Vagina (tissue), 2 donors: Measurements from ENCODE around the gene MUC6. TPM values are rescaled to one million over a fixed set of nuclear protein-coding genes. Genes with fewer than 3 reads are reported as not detected.
"Not testable (repeated sequence)": the region's sequence is repeated elsewhere in the genome, so short reads cannot be mapped to it uniquely, and the experiment has no call there.

Source experiments
- DNase-seq, 2 donors: peaks; one replicate each; pipeline ENCODE4 v3.0.0-alpha.2; 2017; ENCODE audit errors: extremely low spot score in 2 of 2
- H3K27ac ChIP-seq: fragments of 200-600 bp; sonication (generic); one replicate; pipeline ENCODE4 v1.5.1; 2019
- H3K27me3 ChIP-seq: fragments of 200-600 bp; sonication (generic); one replicate; pipeline ENCODE4 v1.5.1; 2019
- H3K36me3 ChIP-seq, 2 donors: fragments of 200-600 bp; sonication (generic); one replicate each; pipeline ENCODE4 v1.5.1; 2017 to 2019
- H3K4me1 ChIP-seq: fragments of 200-600 bp; sonication (generic); one replicate; pipeline ENCODE4 v1.5.1; 2019
- H3K4me3 ChIP-seq, 2 donors: fragments of 200-600 bp; sonication (generic); 1 replicate in 1 of 2; 2 replicates in 1 of 2; pipeline ENCODE4 v1.5.1; 2016 to 2019
- H3K9me3 ChIP-seq: fragments of 200-600 bp; sonication (generic); one replicate; pipeline ENCODE4 v1.5.1; 2019
- CTCF ChIP-seq, 3 experiments: fragments of 450-650 bp in 2 of 3; fragments of 200-600 bp in 1 of 3; sonication (generic) in 1 of 3; IDR thresholded peaks; one replicate each; pipeline ENCODE4 v1.5.1; 2017 to 2019; ENCODE audit warnings: antibody characterized with exemption in 3 of 3, mild to moderate bottlenecking in 2 of 3, moderate library complexity in 2 of 3
- POLR2A ChIP-seq, 2 donors: fragments of 450-650 bp; IDR thresholded peaks; one replicate each; pipeline ENCODE4 v1.6.1; 2017; ENCODE audit warnings: antibody characterized with exemption in 2 of 2, mild to moderate bottlenecking in 2 of 2, moderate library complexity in 2 of 2
- POLR2AphosphoS5 ChIP-seq, 2 donors: sonication (generic); formaldehyde crosslinking; IDR thresholded peaks; one replicate each; pipeline ENCODE4 v1.9.0; 2017; ENCODE audit warnings: antibody characterized with exemption in 2 of 2, mild to moderate bottlenecking in 2 of 2, low read depth in 1 of 2; ENCODE audit not compliant: insufficient read depth in 1 of 2
- intact Hi-C: fragments of 100-400 bp; cut with DNase I; formaldehyde crosslinking; loops from one replicate; pipeline ENCODE4 v1.15.1; 2023
- total RNA-seq: library from RNA; depleted of rRNA; stranded (reverse); fragments of >200 nt; gene quantifications from one replicate; pipeline ENCODE4 v1.2.3, GENCODE V29; 2016

The MUC6 gene
- total RNA-seq, 1 donor from 2014 or later: not detected

DNA sequence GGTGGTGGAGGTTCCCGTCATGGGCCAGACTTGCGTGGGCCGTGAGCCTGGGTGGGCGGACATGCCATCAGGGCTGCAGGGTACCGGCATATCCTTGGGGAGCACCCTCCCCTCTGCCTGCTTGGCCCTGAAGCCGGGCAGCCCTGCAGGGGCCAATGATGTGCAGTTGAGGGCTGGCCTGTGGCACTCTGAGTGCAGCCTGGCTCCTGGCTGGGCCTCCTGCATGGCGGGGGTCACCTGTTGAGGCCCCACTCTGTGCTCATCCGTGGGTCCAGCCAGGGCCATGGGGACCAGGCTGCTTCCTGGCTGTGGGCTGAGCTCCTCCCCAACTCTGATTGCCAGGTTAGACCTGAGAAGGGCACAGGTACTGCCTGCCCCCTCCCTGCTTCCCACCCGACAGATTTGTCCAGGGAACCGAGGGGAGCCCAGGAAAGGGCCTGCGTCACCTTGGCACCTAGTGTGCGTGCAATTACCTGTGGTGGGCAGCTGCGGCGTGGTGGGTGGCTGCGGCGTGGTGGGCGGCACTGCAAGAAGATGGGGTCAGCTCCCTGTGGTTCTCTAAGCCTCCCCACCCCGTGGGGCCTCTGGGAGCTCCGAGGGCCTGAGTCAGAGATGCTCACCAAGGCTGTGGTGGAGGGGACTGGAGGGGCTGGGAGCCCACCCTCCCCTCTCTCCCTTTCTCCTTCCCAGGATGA lies 16.2 kb downstream of the MUC6 start:
- Histone ChIP-seq H3K9me3 (no peaks in the 10 kb centered on the region), H3K4me3 (no peak overlapping the region), H3K27me3 (no peaks in the 10 kb centered on the region), H3K36me3 (no peaks in the 10 kb centered on the region), H3K4me1 (no peaks in the 10 kb centered on the region), H3K27ac (no peak overlapping the region)
- DNase-seq: no peak
- intact Hi-C loops: no loop called here
- no peak for TF ChIP-seq POLR2A (IDR thresholded peaks at IDR 0.05)
- TF ChIP-seq CTCF (IDR thresholded peaks at IDR 0.05): no peak
- no peak for TF ChIP-seq POLR2AphosphoS5 (IDR thresholded peaks at IDR 0.05; ENCODE audit: insufficient read depth in 1 of 2, low read depth in 1 of 2)

DNA sequence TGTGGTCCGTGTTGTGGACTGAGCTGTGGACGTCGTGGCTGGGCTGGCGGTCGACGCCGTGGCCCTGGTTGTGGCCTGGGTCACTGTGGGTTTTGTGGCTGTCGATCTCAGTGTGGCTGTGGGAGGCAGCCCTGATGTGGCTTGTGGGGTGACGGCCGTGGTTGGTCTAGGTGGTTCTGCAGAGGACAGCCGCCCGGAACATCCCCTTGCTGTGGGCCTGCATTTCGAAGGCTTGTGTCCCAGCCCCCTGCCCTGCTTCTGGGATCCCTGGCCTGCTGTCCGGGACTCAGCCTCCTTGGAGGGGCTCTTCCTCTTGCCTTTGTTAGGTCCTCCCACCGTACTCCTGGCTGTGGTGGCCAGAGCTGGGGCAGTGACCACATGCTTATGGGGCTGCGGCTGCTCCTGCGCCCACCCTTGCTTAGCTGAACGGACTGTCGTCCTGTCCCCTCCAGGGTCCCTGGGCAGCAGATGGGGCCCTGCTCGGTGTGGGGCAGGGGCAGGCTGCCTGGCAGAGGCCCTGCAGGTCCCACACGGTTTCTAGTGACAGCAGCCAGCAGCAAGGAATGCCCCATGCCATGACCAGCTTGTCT lies 17.1 kb downstream of the MUC6 start:
- intact Hi-C loops: no loop called here
- Histone ChIP-seq H3K27ac (no peak overlapping the region), H3K36me3 (no peaks in the 10 kb centered on the region), H3K27me3 (no peaks in the 10 kb centered on the region), H3K9me3 (no peaks in the 10 kb centered on the region), H3K4me1 (no peaks in the 10 kb centered on the region), H3K4me3 (no peak overlapping the region)
- no peak for DNase-seq
- TF ChIP-seq POLR2AphosphoS5 (IDR thresholded peaks at IDR 0.05; ENCODE audit: insufficient read depth in 1 of 2, low read depth in 1 of 2): no peak
- TF ChIP-seq POLR2A (IDR thresholded peaks at IDR 0.05): no peak
- TF ChIP-seq CTCF (IDR thresholded peaks at IDR 0.05): no peak

- no peak overlapping the region for H3K27ac ChIP-seq
- H3K27me3 ChIP-seq: no peaks in the 10 kb centered on the region
- H3K4me1 ChIP-seq: no peaks in the 10 kb centered on the region
- no peaks in the 10 kb centered on the region for H3K36me3 ChIP-seq
- TF ChIP-seq POLR2A (IDR thresholded peaks at IDR 0.05): no peak
- TF ChIP-seq POLR2AphosphoS5 (IDR thresholded peaks at IDR 0.05; ENCODE audit: insufficient read depth in 1 of 2, low read depth in 1 of 2): no peak
- TF ChIP-seq CTCF (IDR thresholded peaks at IDR 0.05): no peak
- intact Hi-C loops: no loop called here
- DNase-seq: no peak
- no peak overlapping the region for H3K4me3 ChIP-seq
- no peaks in the 10 kb centered on the region for H3K9me3 ChIP-seq
These were observed 18.4 kb downstream of the MUC6 start for GRCh38 chr11:1018091-1018490.

- DNase-seq: peak; percentile 94 to 100
- intact Hi-C loops: no loop called here
- Histone ChIP-seq H3K27ac (no peak overlapping the region), H3K9me3 (no peaks in the 10 kb centered on the region), H3K36me3 (no peaks in the 10 kb centered on the region), H3K4me3 (no peak overlapping the region), H3K4me1 (no peaks in the 10 kb centered on the region), H3K27me3 (no peaks in the 10 kb centered on the region)
- no peak for TF ChIP-seq CTCF (IDR thresholded peaks at IDR 0.05)
- TF ChIP-seq POLR2AphosphoS5 (IDR thresholded peaks at IDR 0.05; ENCODE audit: insufficient read depth in 1 of 2, low read depth in 1 of 2): no peak
- TF ChIP-seq POLR2A (IDR thresholded peaks at IDR 0.05): no peak
These were observed 19.1 kb downstream of the MUC6 start for GRCh38 chr11:1017269-1018005.

DNA sequence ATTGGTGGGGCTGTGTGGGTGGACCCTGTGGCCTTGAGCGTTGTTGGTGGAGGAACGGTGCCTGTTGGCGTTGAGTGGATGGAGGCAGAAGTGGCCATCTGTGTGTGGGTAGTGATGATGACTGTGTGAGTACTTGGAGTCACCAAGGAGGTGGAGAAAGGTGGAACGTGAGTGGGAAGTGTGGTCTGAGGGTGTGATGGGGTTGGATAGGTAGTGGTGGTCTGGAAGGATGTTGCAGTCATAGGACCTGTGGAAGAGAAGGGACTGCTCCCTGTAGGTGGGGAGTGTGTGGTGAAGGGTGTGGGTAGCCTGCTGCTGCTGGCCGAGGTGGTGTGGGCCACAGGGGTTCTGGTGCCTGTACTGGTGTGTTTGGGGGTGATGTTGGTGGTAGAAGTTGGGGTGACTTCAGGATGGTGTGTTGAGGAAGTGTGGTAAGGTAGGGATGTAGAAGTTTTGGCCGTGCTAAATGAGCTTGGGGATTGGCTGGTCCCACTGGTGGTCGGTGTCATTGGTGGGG lies 19.9 kb downstream of the MUC6 start:
- intact Hi-C loops, H3K27ac ChIP-seq: not testable (repeated sequence)

More for the DNA sequence above, 19.9 kb downstream of the MUC6 start:
- H3K4me3 ChIP-seq, H3K9me3 ChIP-seq, H3K36me3 ChIP-seq, H3K27me3 ChIP-seq, H3K4me1 ChIP-seq: not testable (repeated sequence)
- peak; percentile 91 to 99 for DNase-seq
